PC-3 (cell line): ENCODE measurements around the gene EVL. TPM values are rescaled to one million over a fixed set of nuclear protein-coding genes. Genes with fewer than 3 reads are reported as not detected.

Experiments used
- ATAC-seq: fragments of 200-7000 bp; cut with Tn5 transposase; 2 replicates; pipeline ENCODE4 v1.9.1; 2020; ENCODE audit warnings: mild to moderate bottlenecking, moderate library complexity
- BruUV-seq: library from RNA; stranded (reverse); fragments of 400-500 nt; replicated peaks from 2 replicates; lab custom pipeline; 2021; lab: Mats Ljungman, UMichigan
- CTCF ChIA-PET: fragments of 300-600 bp; sonication (Branson Sonifier 250); formaldehyde crosslinking; loops from one replicate; lab custom pipeline; 2022; ENCODE audit warnings: antibody characterized with exemption; lab: Charles Lee
- POLR2A ChIA-PET: fragments of 300-600 bp; sonication (Branson Sonifier 250); formaldehyde crosslinking; loops from one replicate; lab custom pipeline; 2022; ENCODE audit warnings: antibody characterized with exemption; ENCODE audit not compliant: unreplicated experiment; lab: Charles Lee
- DNase-seq: peaks from one replicate; pipeline ENCODE4 v3.0.0-alpha.2; 2015
- H2AFZ ChIP-seq: fragments of 300-600 bp; sonication (generic); 2 replicates; pipeline ENCODE4 v1.6.0; 2016; ENCODE audit warnings: antibody characterized with exemption, low read length
- H3F3A ChIP-seq: fragments of 300-600 bp; sonication (generic); one replicate; pipeline ENCODE4 v1.6.0; 2017; ENCODE audit warnings: antibody characterized with exemption, low read length, control low read depth, mild to moderate bottlenecking; ENCODE audit not compliant: unreplicated experiment
- H3K27ac ChIP-seq: fragments of 300-600 bp; sonication (generic); 2 replicates; pipeline ENCODE4 v1.5.1; 2016; ENCODE audit warnings: mild to moderate bottlenecking, low read length
- H3K27me3 ChIP-seq: fragments of 300-600 bp; sonication (generic); 2 replicates; pipeline ENCODE4 v1.6.1; 2016; ENCODE audit warnings: low read length, mixed read lengths
- H3K36me3 ChIP-seq: fragments of 300-600 bp; sonication (generic); 2 replicates; pipeline ENCODE4 v1.6.1; 2016; ENCODE audit warnings: low read depth, mixed run types, low read length, mixed read lengths
- H3K4me1 ChIP-seq: fragments of 300-600 bp; sonication (generic); 2 replicates; pipeline ENCODE4 v1.5.1; 2016; ENCODE audit warnings: low read length; ENCODE audit not compliant: insufficient read depth
- H3K4me2 ChIP-seq: fragments of 300-600 bp; sonication (generic); 2 replicates; pipeline ENCODE4 v1.6.0; 2016; ENCODE audit warnings: low read length
- H3K4me3 ChIP-seq: fragments of 300-600 bp; sonication (generic); 2 replicates; pipeline ENCODE4 v1.5.1; 2016; ENCODE audit warnings: mild to moderate bottlenecking, low read length, mixed read lengths
- H3K79me2 ChIP-seq: fragments of 300-600 bp; sonication (generic); 2 replicates; pipeline ENCODE4 v1.6.1; 2017; ENCODE audit warnings: low read length, mixed read lengths
- H3K9ac ChIP-seq: fragments of 300-600 bp; sonication (generic); 2 replicates; pipeline ENCODE4 v1.6.0; 2016; ENCODE audit warnings: mild to moderate bottlenecking, low read length
- H3K9me2 ChIP-seq: fragments of 300-600 bp; sonication (generic); replicated peaks from 2 replicates; pipeline ENCODE4 v1.6.1; 2016; ENCODE audit warnings: mixed run types, low read length, mixed read lengths
- H3K9me3 ChIP-seq: fragments of 300-600 bp; sonication (generic); 2 replicates; pipeline ENCODE4 v1.6.1; 2016; ENCODE audit warnings: low read length, mixed read lengths
- H4K20me1 ChIP-seq: fragments of 300-600 bp; sonication (generic); 2 replicates; pipeline ENCODE4 v1.6.1; 2016; ENCODE audit warnings: low read length, mixed read lengths
- CTCF ChIP-seq: fragments of 300-600 bp; sonication (generic); conservative IDR thresholded peaks from 2 replicates; pipeline ENCODE4 v1.5.1; 2017; ENCODE audit warnings: antibody characterized with exemption, low read depth, mild to moderate bottlenecking, low read length
- EZH2 ChIP-seq: fragments of 300-600 bp; sonication (generic); IDR thresholded peaks from one replicate; pipeline ENCODE4 v1.6.1; 2017; ENCODE audit warnings: antibody characterized with exemption, mild to moderate bottlenecking, low read length; ENCODE audit not compliant: unreplicated experiment
- EZH2phosphoT487 ChIP-seq: fragments of 300-600 bp; sonication (generic); IDR thresholded peaks from 2 replicates; pipeline ENCODE4 v1.6.1; 2018; ENCODE audit warnings: mild to moderate bottlenecking, antibody characterized with exemption, low read length, borderline replicate concordance
- intact Hi-C: fragments of 100-400 bp; cut with micrococcal nuclease; formaldehyde crosslinking; loops from 2 replicates; pipeline ENCODE4 v1.9.0; 2023
- total RNA-seq: library from RNA; depleted of rRNA; stranded (reverse); fragments of >200 nt; gene quantifications from 2 replicates; pipeline ENCODE4 v1.2.3, GENCODE V29; 2014

Gene EVL
- total RNA-seq, 1 experiment from 2014 or later: 26.5 TPM

- CTCF ChIA-PET: no interaction called here
- no peak overlapping the region for H3K4me3 ChIP-seq
- ATAC-seq: no peak
Observed at GRCh38 chr14:100150932-100151587, 85.8 kb downstream of the EVL start.

GRCh38 chr14:100152091-100152490, 86.9 kb downstream of the EVL start:
- Histone ChIP-seq H4K20me1 (no peaks in the 10 kb centered on the region), H3K9ac (no peak overlapping the region), H3K36me3 (no peaks in the 10 kb centered on the region), H3K79me2 (no peaks in the 10 kb centered on the region), H2AFZ (no peak overlapping the region), H3F3A (no peaks in the 10 kb centered on the region), H3K4me1 (peaks cover 24% of the 10 kb centered on the region), H3K4me3 (no peak overlapping the region), H3K27me3 (no peaks in the 10 kb centered on the region), H3K27ac (no peak overlapping the region), H3K4me2 (no peak overlapping the region), H3K9me3 (no peaks in the 10 kb centered on the region), H3K9me2 (no peaks in the 10 kb centered on the region)
- ChIA-PET POLR2A (no interaction called here), CTCF (no interaction called here)
- ATAC-seq (no peak), DNase-seq (no peak)
- TF ChIP-seq EZH2 (no peak), EZH2phosphoT487 (no peak), CTCF (no peak)
- intact Hi-C loops: no loop called here
- no TSS peak for BruUV-seq

More at GRCh38 chr14:100150932-100151587, 85.8 kb downstream of the EVL start:
- no peaks in the 10 kb centered on the region for H3K9me3 ChIP-seq
- H3K4me2 ChIP-seq: no peak overlapping the region
- H3K9ac ChIP-seq: no peak overlapping the region
- DNase-seq: no peak
- peaks cover 18% of the 10 kb centered on the region for H3K4me1 ChIP-seq
- no peaks in the 10 kb centered on the region for H3K79me2 ChIP-seq
- no peak overlapping the region for H2AFZ ChIP-seq
- TF ChIP-seq EZH2phosphoT487 (no peak), CTCF (no peak), EZH2 (no peak)
- no peaks in the 10 kb centered on the region for H3F3A ChIP-seq
- BruUV-seq: no TSS peak
- no peaks in the 10 kb centered on the region for H3K36me3 ChIP-seq
- no peaks in the 10 kb centered on the region for H3K27me3 ChIP-seq
- H3K9me2 ChIP-seq: no peaks in the 10 kb centered on the region
- intact Hi-C loops: no loop called here
- no peaks in the 10 kb centered on the region for H4K20me1 ChIP-seq
- no peak overlapping the region for H3K27ac ChIP-seq
- POLR2A ChIA-PET: no interaction called here

- Histone ChIP-seq H3K9me3 (no peaks in the 10 kb centered on the region), H3F3A (no peaks in the 10 kb centered on the region), H3K4me3 (no peak overlapping the region), H3K79me2 (no peaks in the 10 kb centered on the region), H4K20me1 (no peaks in the 10 kb centered on the region), H3K27me3 (peaks cover under 1% of the 10 kb centered on the region; the same call in 1 of the 2 replicates), H2AFZ (no peak overlapping the region), H3K4me2 (no peak overlapping the region), H3K36me3 (no peaks in the 10 kb centered on the region), H3K27ac (no peak overlapping the region), H3K4me1 (peaks cover 24% of the 10 kb centered on the region), H3K9ac (no peak overlapping the region), H3K9me2 (no peaks in the 10 kb centered on the region)
- intact Hi-C loops: no loop called here
- ChIA-PET POLR2A (no interaction called here), CTCF (no interaction called here)
- ATAC-seq: no peak
- no TSS peak for BruUV-seq
- TF ChIP-seq EZH2 (no peak), EZH2phosphoT487 (no peak), CTCF (no peak)
- no peak for DNase-seq
Observed at GRCh38 chr14:100153560-100153959, 88.3 kb downstream of the EVL start.
